Lung (tissue), 12 donors: Measurements from ENCODE around the gene OBP2B. TPM values are rescaled to one million over a fixed set of nuclear protein-coding genes. Genes with fewer than 3 reads are reported as not detected.

Experiments
- ATAC-seq: fragments of 200-7000 bp; cut with Tn5 transposase; one replicate; pipeline ENCODE4 v1.9.1; 2020; ENCODE audit warnings: moderate number of reproducible peaks; ENCODE audit not compliant: insufficient read depth, low FRiP score
- DNase-seq, 3 donors: peaks; one replicate each; pipeline ENCODE4 v3.0.0-alpha.2; 2013 to 2017
- H3K27ac ChIP-seq, 2 donors: one replicate each; pipeline ENCODE4 v1.5.1; 2013; ENCODE audit warnings: mild to moderate bottlenecking in 2 of 2, moderate library complexity in 2 of 2, control low read depth in 1 of 2, inconsistent platforms in 1 of 2, low read depth in 1 of 2, low read length in 1 of 2
- H3K27me3 ChIP-seq, 3 donors: one replicate each; pipeline ENCODE4 v1.5.1; 2013; ENCODE audit warnings: low read length in 2 of 3; ENCODE audit not compliant: control insufficient read depth in 3 of 3, insufficient read depth in 3 of 3
- H3K36me3 ChIP-seq, 4 donors: one replicate each; pipeline ENCODE4 v1.5.1; 2013; ENCODE audit warnings: low read length in 4 of 4, mild to moderate bottlenecking in 1 of 4, moderate library complexity in 1 of 4; ENCODE audit not compliant: control insufficient read depth in 4 of 4, insufficient read depth in 4 of 4
- H3K4me1 ChIP-seq, 5 donors: one replicate each; pipeline ENCODE4 v1.5.1; 2013; ENCODE audit warnings: low read length in 5 of 5, mild to moderate bottlenecking in 2 of 5, moderate library complexity in 1 of 5; ENCODE audit not compliant: control insufficient read depth in 5 of 5, insufficient read depth in 5 of 5
- H3K4me3 ChIP-seq: one replicate; pipeline ENCODE4 v1.5.1; 2013; ENCODE audit warnings: mild to moderate bottlenecking, control low read depth, moderate library complexity
- H3K9ac ChIP-seq, 2 donors: one replicate each; pipeline ENCODE4 v1.5.1; 2013; ENCODE audit warnings: low read length in 2 of 2, control low read depth in 1 of 2; ENCODE audit not compliant: insufficient read depth in 1 of 2
- H3K9me3 ChIP-seq, 4 donors: one replicate each; pipeline ENCODE4 v1.5.1; 2013; ENCODE audit warnings: low read length in 3 of 4, mild to moderate bottlenecking in 1 of 4, moderate library complexity in 1 of 4; ENCODE audit not compliant: control insufficient read depth in 4 of 4, insufficient read depth in 3 of 4
- WGBS, 2 donors: extraction: QIAGEN DNeasy Blood & Tissue Kit; methylation state at CpG; one replicate each; pipeline ENCODE4 v1.1.7; 2013; 5-methylcytosine and 5-hydroxymethylcytosine counted together
- polyA plus RNA-seq, 2 donors: library from polyadenylated mRNA; stranded (reverse); fragments of 200-250 nt; gene quantifications; one replicate each; pipeline ENCODE4 v1.2.1, GENCODE V29; 2013
- total RNA-seq, 2 donors: library from RNA; depleted of rRNA in 1 of 2; stranded (reverse); fragments of >200 nt in 1 of 2; gene quantifications; one replicate each; pipeline ENCODE4 v1.2.1, GENCODE V29; 2014 to 2021
- TF ChIP-seq, protein P1 (sequence below): IDR thresholded peaks from 2 replicates; pipeline ENCODE4 v1.5.1; 2012; ENCODE audit warnings: mild to moderate bottlenecking; ENCODE audit errors: control extremely low read depth, extremely low read depth
- donor health status: control.
- donor health status: control.
- donor health status: Bipolar disorder and iron deficiency.
- donor health status: healthy.
- donor health status: DM: yes; HTN: yes; CAD: no.

OBP2B gene
- total and polyA plus RNA-seq, 4 donors, result not detected

DNA sequence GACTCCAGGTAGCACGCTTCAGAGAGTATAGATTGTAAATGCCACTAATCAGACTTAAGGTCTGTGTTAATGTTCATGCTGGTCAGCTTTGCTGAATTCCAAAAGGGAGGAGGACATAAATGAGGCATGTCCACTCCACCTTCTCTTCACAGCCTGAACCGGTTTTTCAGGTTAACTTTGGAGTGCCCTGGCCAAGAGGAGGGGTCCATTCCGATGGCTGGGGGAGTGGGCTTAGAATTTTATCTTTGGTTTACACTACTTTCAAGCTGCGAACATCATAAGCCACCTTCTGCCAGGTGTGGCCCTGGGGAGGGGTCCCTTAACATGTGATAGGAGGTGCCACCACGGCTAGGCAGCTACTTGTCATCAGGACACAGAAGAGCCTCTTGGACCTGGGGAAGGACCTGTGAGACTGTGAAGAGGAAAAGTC is 41.7 kb upstream of the OBP2B start:
- Histone ChIP-seq H3K9me3 (no peaks in the 10 kb centered on the region), H3K36me3 (no peaks in the 10 kb centered on the region), H3K27me3 (no peaks in the 10 kb centered on the region), H3K4me1 (peaks cover 0 to 6% (median 0%) of the 10 kb centered on the region in 5 donors), H3K9ac (no peak overlapping the region), H3K27ac (peak overlapping the region in 1 of 2 donors; percentile 82), H3K4me3 (no peak overlapping the region)
- ATAC-seq (no peak), DNase-seq (peak; percentile 57 to 71 (median 60))
- 60 to 79% methylated on average over 5 of the region's 5 CpGs for WGBS, 2 donors
- TF ChIP-seq, protein P1, sequence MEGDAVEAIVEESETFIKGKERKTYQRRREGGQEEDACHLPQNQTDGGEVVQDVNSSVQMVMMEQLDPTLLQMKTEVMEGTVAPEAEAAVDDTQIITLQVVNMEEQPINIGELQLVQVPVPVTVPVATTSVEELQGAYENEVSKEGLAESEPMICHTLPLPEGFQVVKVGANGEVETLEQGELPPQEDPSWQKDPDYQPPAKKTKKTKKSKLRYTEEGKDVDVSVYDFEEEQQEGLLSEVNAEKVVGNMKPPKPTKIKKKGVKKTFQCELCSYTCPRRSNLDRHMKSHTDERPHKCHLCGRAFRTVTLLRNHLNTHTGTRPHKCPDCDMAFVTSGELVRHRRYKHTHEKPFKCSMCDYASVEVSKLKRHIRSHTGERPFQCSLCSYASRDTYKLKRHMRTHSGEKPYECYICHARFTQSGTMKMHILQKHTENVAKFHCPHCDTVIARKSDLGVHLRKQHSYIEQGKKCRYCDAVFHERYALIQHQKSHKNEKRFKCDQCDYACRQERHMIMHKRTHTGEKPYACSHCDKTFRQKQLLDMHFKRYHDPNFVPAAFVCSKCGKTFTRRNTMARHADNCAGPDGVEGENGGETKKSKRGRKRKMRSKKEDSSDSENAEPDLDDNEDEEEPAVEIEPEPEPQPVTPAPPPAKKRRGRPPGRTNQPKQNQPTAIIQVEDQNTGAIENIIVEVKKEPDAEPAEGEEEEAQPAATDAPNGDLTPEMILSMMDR, result no peak

DNA sequence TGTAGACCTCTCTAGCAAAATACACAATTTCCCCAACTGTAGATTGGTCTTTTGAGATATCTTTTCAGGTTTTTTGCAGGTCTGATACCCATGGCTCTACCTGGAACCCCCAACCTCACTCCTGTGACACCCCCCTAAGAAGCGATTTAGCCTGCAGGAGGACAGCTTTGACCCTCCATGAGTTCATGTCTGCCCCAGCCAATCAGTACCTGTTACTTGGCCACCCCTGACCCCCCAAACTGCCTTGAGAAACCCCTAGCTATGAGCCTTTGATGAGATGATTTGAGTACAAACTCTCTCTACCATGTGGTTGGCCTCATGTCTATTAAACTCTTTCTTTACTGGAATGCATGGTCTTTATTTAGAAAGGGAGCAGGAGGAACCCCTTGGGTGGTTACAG is 40.3 kb upstream of the OBP2B start:
- Histone ChIP-seq H3K4me3 (no peak overlapping the region), H3K9ac (no peak overlapping the region), H3K4me1 (peaks cover 0 to 6% (median 0%) of the 10 kb centered on the region in 5 donors), H3K36me3 (no peaks in the 10 kb centered on the region), H3K9me3 (no peaks in the 10 kb centered on the region), H3K27me3 (no peaks in the 10 kb centered on the region), H3K27ac (no peak overlapping the region)
- WGBS, 2 donors, result 94 to 95% methylated on average over 1 of the region's 1 CpG
- TF ChIP-seq, protein P1, result no peak
- ATAC-seq, result no peak
- no peak for DNase-seq

DNA sequence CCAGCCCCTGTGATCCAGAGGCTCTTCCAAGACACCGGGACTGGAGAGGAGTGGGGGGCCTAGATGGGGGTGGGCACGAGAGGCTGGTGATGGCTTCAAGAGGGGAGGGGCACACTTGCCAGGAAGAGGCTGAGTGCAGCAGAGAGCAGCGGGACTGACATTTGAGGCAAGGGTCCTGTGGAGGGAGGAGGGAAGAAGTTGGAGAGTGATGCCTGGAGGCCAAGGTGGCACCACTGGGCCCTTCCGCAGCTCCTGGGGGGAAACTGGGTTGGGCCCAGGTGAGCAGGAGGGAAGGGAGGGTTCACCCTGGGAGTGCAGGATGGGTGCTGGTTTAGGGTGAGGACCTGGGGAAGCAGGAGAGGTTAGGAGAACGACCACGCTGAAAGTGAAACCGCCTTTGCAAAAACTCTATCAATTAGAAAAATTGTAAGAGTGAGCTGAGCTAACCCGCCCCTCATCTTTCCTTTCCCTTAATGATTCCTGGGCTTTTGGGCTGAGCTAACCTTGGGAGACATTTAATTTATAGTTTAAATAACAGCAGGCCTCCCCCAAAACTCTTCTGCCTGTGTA is 39.8 kb upstream of the OBP2B start:
- H3K4me3 ChIP-seq, result no peak overlapping the region
- no peaks in the 10 kb centered on the region for H3K27me3 ChIP-seq
- no peak overlapping the region for H3K9ac ChIP-seq
- no peaks in the 10 kb centered on the region for H3K9me3 ChIP-seq
- no peaks in the 10 kb centered on the region for H3K36me3 ChIP-seq
- ATAC-seq, result no peak
- H3K27ac ChIP-seq, result no peak overlapping the region
- no peak for DNase-seq
- TF ChIP-seq, protein P1, result no peak
- WGBS, 2 donors, result 82 to 84% methylated on average over 8 of the region's 8 CpGs
- H3K4me1 ChIP-seq, result peaks cover 0 to 6% (median 0%) of the 10 kb centered on the region in 5 donors

DNA sequence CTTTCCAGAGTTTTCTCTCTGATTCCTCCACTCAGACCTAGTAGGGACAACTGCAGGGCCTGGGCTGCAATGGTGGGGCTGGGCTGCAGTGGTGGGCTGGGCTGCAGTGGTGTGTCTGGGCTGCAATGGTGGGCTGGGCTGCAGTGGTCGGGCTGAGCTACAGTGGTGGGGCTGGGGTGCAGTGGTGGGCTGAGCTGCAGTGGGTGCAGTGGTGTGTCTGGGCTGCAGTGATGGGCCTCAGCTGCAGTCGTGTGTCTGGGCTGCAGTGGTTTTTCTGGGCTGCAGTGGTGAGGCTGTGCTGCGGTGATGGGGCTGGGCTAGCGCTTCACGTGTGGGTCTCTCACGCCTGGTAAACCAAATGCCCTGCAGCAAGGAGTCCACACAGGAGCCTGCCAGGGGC is 38.6 kb upstream of the OBP2B start:
- Histone ChIP-seq H3K27me3 (no peaks in the 10 kb centered on the region), H3K36me3 (no peaks in the 10 kb centered on the region), H3K4me1 (peaks cover 0 to 5% (median 0%) of the 10 kb centered on the region in 5 donors), H3K27ac (no peak overlapping the region), H3K9ac (no peak overlapping the region), H3K4me3 (no peak overlapping the region), H3K9me3 (no peaks in the 10 kb centered on the region)
- no peak for ATAC-seq
- no peak for DNase-seq
- TF ChIP-seq, protein P1, result no peak
- WGBS, 2 donors, result 79 to 86% methylated on average over 6 of the region's 6 CpGs
